CD4-positive, alpha-beta T cell (primary cell): Measurements from ENCODE around the gene ABHD10. TPM values are rescaled to one million over a fixed set of nuclear protein-coding genes. Genes with fewer than 3 reads are reported as not detected.

Experiments
- ATAC-seq: fragments of 200-7000 bp; cut with Tn5 transposase; one replicate; pipeline ENCODE4 v1.10.0; 2022; ENCODE audit warnings: mild to moderate bottlenecking; ENCODE audit not compliant: poor library complexity
- CTCF ChIA-PET: fragments of 350-600 bp; sonication (Branson Sonifier 250); formaldehyde crosslinking; loops from one replicate; lab custom pipeline; 2021; ENCODE audit warnings: antibody characterized with exemption, inconsistent platforms; lab: Charles Lee
- POLR2A ChIA-PET: fragments of 350-600 bp; sonication (Branson Sonifier 250); formaldehyde crosslinking; loops from one replicate; lab custom pipeline; 2021; ENCODE audit warnings: antibody characterized with exemption, inconsistent platforms; lab: Charles Lee
- DNase-seq, 14 experiments: peaks; one replicate each; pipeline ENCODE4 v3.0.0-alpha.2; 2013 to 2020; ENCODE audit warnings: mixed read lengths in 2 of 14
- H3K27ac ChIP-seq, 2 donors: one replicate each; pipeline versions ENCODE4 v1.5.1 to v1.7.0; 2013; ENCODE audit warnings: low read length in 2 of 2, low read depth in 1 of 2, mild to moderate bottlenecking in 1 of 2
- H3K27me3 ChIP-seq, 2 experiments: 1 replicate in 1 of 2; 2 replicates in 1 of 2; pipeline versions ENCODE4 v1.6.1 to v1.7.0; 2013; ENCODE audit warnings: low read length in 2 of 2, control low read depth in 1 of 2, mild to moderate bottlenecking in 1 of 2, moderate library complexity in 1 of 2; ENCODE audit not compliant: insufficient read depth in 2 of 2, control insufficient read depth in 1 of 2
- H3K36me3 ChIP-seq: one replicate; pipeline ENCODE4 v1.6.1; 2013; ENCODE audit warnings: low read length, control low read depth; ENCODE audit not compliant: insufficient read depth
- H3K4me1 ChIP-seq: one replicate; pipeline ENCODE4 v1.6.1; 2013; ENCODE audit warnings: low read length, control low read depth; ENCODE audit not compliant: insufficient read depth
- H3K4me3 ChIP-seq: one replicate; pipeline ENCODE4 v1.5.1; 2013; ENCODE audit warnings: mild to moderate bottlenecking, low read length, moderate library complexity
- H3K9me3 ChIP-seq, 2 experiments: 1 replicate in 1 of 2; 2 replicates in 1 of 2; pipeline versions ENCODE4 v1.6.1 to v1.7.0; 2013; ENCODE audit warnings: low read length in 2 of 2, mild to moderate bottlenecking in 2 of 2, control low read depth in 1 of 2, moderate library complexity in 1 of 2; ENCODE audit not compliant: control insufficient read depth in 1 of 2, insufficient read depth in 1 of 2
- H3K27ac Mint-ChIP-seq: one replicate; pipeline ENCODE4 v1.8.0; 2020; ENCODE audit warnings: mixed read lengths
- H3K27me3 Mint-ChIP-seq: one replicate; pipeline ENCODE4 v1.8.0; 2021; ENCODE audit warnings: mixed read lengths
- H3K36me3 Mint-ChIP-seq: one replicate; pipeline ENCODE4 v1.8.0; 2021; ENCODE audit warnings: low read depth, mixed read lengths
- H3K4me1 Mint-ChIP-seq: one replicate; pipeline ENCODE4 v1.8.0; 2021; ENCODE audit warnings: low read depth, mixed read lengths
- H3K4me3 Mint-ChIP-seq: one replicate; pipeline ENCODE4 v1.8.0; 2020; ENCODE audit warnings: mild to moderate bottlenecking, mixed read lengths
- H3K9me3 Mint-ChIP-seq: one replicate; pipeline ENCODE4 v1.8.0; 2020; ENCODE audit warnings: mixed read lengths
- CTCF ChIP-seq: fragments of 200-600 bp; IDR thresholded peaks from one replicate; pipeline ENCODE4 v1.8.0; 2022; ENCODE audit warnings: antibody characterized with exemption, mild to moderate bottlenecking
- intact Hi-C, 2 experiments: fragments of 100-400 bp; cut with DNase I in 1 of 2; cut with micrococcal nuclease in 1 of 2; formaldehyde crosslinking; loops; one replicate each; pipeline versions ENCODE4 v1.15.1 to v1.9.0; 2023 to 2025; cut with DNase I, micrococcal nuclease
- total RNA-seq, 174 experiments: library from RNA in 2 of 174; stranded (reverse) in 2 of 174; gene quantifications; one replicate each; pipeline ENCODE4 v1.2.3 and lab custom pipeline; 2021 to 2026

ABHD10 gene
- total RNA-seq, 2 experiments from 2014 or later = 28.2 to 32.5 TPM

- Histone ChIP-seq H3K4me1 (no peaks in the 10 kb centered on the region), H3K27me3 (no peaks in the 10 kb centered on the region), H3K27ac (no peak overlapping the region), H3K9me3 (no peaks in the 10 kb centered on the region), H3K36me3 (no peaks in the 10 kb centered on the region), H3K4me3 (no peak overlapping the region)
- Mint-ChIP-seq H3K36me3 (no peaks in the 10 kb centered on the region), H3K4me1 (no peaks in the 10 kb centered on the region), H3K27me3 (no peaks in the 10 kb centered on the region), H3K4me3 (no peak overlapping the region), H3K27ac (no peak overlapping the region), H3K9me3 (no peaks in the 10 kb centered on the region)
- intact Hi-C loops = loop anchor here in 1 of 2 experiments (10.0 kb wide), 1 partner anchor 898 kb away; the partner anchor contains the start of gene NECTIN3
- ChIA-PET CTCF (interaction anchor here (1.5 kb wide), 1 partner anchor 41 kb away, joined by 3 read pairs; no protein-coding TSS in a partner anchor), POLR2A (no interaction called here)
- DNase-seq = no peak
- ATAC-seq = no peak
- no peak for TF ChIP-seq CTCF
Measured at GRCh38 chr3:111972891-111973290, 5.9 kb upstream of the ABHD10 start.

- H3K4me3 Mint-ChIP-seq = no peak overlapping the region
- Histone ChIP-seq H3K27me3 (no peaks in the 10 kb centered on the region), H3K27ac (no peak overlapping the region), H3K4me3 (no peak overlapping the region), H3K4me1 (peaks cover 4% of the 10 kb centered on the region), H3K36me3 (no peaks in the 10 kb centered on the region), H3K9me3 (no peaks in the 10 kb centered on the region)
- DNase-seq (no peak), ATAC-seq (no peak)
- no peaks in the 10 kb centered on the region for H3K27me3 Mint-ChIP-seq
- peaks cover 9% of the 10 kb centered on the region for H3K36me3 Mint-ChIP-seq
- intact Hi-C loops = loop anchor here (2.0 to 10.0 kb wide), 5 partner anchors 37 to 900 kb away; partner anchors contain the start of genes CD96 (in 1 of the 2) and NECTIN3 (in 1 of the 2)
- ChIA-PET CTCF (interaction anchor here (1.0 kb wide), 1 partner anchor 39 kb away, joined by 3 read pairs; no protein-coding TSS in a partner anchor), POLR2A (interaction anchor here (0.6 kb wide), 1 partner anchor 269 kb away, joined by 3 read pairs; no protein-coding TSS in a partner anchor)
- TF ChIP-seq CTCF = no peak
- peaks cover 16% of the 10 kb centered on the region for H3K4me1 Mint-ChIP-seq
- no peaks in the 10 kb centered on the region for H3K9me3 Mint-ChIP-seq
- H3K27ac Mint-ChIP-seq = no peak overlapping the region
Measured at GRCh38 chr3:111975131-111975530, 3.7 kb upstream of the ABHD10 start.

GRCh38 chr3:111976254-111976653, 2.6 kb upstream of the ABHD10 start:
- intact Hi-C loops = loop anchor here (5.0 to 10.0 kb wide), 4 partner anchors 36 to 901 kb away; partner anchors contain the start of genes CD96 (in 1 of the 2) and NECTIN3 (in 1 of the 2)
- no peak for ATAC-seq
- Histone ChIP-seq H3K27me3 (no peaks in the 10 kb centered on the region), H3K9me3 (no peaks in the 10 kb centered on the region), H3K36me3 (no peaks in the 10 kb centered on the region), H3K27ac (no peak overlapping the region), H3K4me1 (peaks cover 11% of the 10 kb centered on the region), H3K4me3 (no peak overlapping the region)
- TF ChIP-seq CTCF = no peak
- Mint-ChIP-seq H3K36me3 (peaks cover 9% of the 10 kb centered on the region), H3K27ac (no peak overlapping the region), H3K27me3 (no peaks in the 10 kb centered on the region), H3K4me3 (no peak overlapping the region), H3K9me3 (no peaks in the 10 kb centered on the region), H3K4me1 (peaks cover 27% of the 10 kb centered on the region)
- ChIA-PET POLR2A (no interaction called here), CTCF (interaction anchor here (3.6 kb wide), 1 partner anchor 8 kb away, joined by 16 read pairs; no protein-coding TSS in a partner anchor)
- no peak for DNase-seq
